HG02588 (cell line): ENCODE data around the gene IARS1.

ENCODE experiments used
- ATAC-seq: cut with Tn5 transposase; IDR thresholded peaks from one replicate; pipeline ENCODE4 v1.9.1; 2021; ENCODE audit warnings: mild to moderate bottlenecking, moderate library complexity; ENCODE audit not compliant: unreplicated experiment

Gene IARS1

GRCh38 chr9:92295827-92296258 is 2.3 kb upstream of the IARS1 start:
- no peak for ATAC-seq

- ATAC-seq, result no peak
Measured at GRCh38 chr9:92295240-92295790, 1.8 kb upstream of the IARS1 start.

- no peak for ATAC-seq
Measured at GRCh38 chr9:92294297-92294676, 790 bp upstream of the IARS1 start.

- ATAC-seq, result no peak
Measured at GRCh38 chr9:92293075-92293354, 482 bp downstream of the IARS1 start.

- ATAC-seq, result no peak
Measured at GRCh38 chr9:92292338-92293074, 991 bp downstream of the IARS1 start.

- no peak for ATAC-seq
Measured at GRCh38 chr9:92291577-92291976, 1.9 kb downstream of the IARS1 start.

GRCh38 chr9:92290785-92291429 is 2.6 kb downstream of the IARS1 start:
- ATAC-seq, result no peak

GRCh38 chr9:92289708-92290390 is 3.6 kb downstream of the IARS1 start:
- no peak for ATAC-seq

GRCh38 chr9:92279302-92279701 is 14.2 kb downstream of the IARS1 start:
- no peak for ATAC-seq

GRCh38 chr9:92278110-92278509 is 15.4 kb downstream of the IARS1 start:
- ATAC-seq, result no peak

GRCh38 chr9:92276331-92277032 is 17.0 kb downstream of the IARS1 start:
- ATAC-seq, result no peak

GRCh38 chr9:92275541-92275940 is 18.0 kb downstream of the IARS1 start:
- no peak for ATAC-seq

GRCh38 chr9:92270511-92270910 is 23.0 kb downstream of the IARS1 start:
- no peak for ATAC-seq

GRCh38 chr9:92266486-92266885 is 27.0 kb downstream of the IARS1 start:
- no peak for ATAC-seq

GRCh38 chr9:92265154-92265553 is 28.3 kb downstream of the IARS1 start:
- ATAC-seq, result no peak

GRCh38 chr9:92263131-92263530 is 30.4 kb downstream of the IARS1 start:
- no peak for ATAC-seq

GRCh38 chr9:92257327-92257726 is 36.2 kb downstream of the IARS1 start:
- no peak for ATAC-seq

GRCh38 chr9:92254381-92255337 is 38.8 kb downstream of the IARS1 start:
- ATAC-seq, result no peak

GRCh38 chr9:92253656-92254055 is 39.8 kb downstream of the IARS1 start:
- ATAC-seq, result no peak

GRCh38 chr9:92247981-92248380 is 45.5 kb downstream of the IARS1 start:
- no peak for ATAC-seq
